ENCODE data around the gene ADGRV1. TPM values are rescaled to one million over a fixed set of nuclear protein-coding genes. Genes with fewer than 3 reads are reported as not detected.

Gene ADGRV1
- total and polyA plus RNA-seq, 9 of the 15 experiments (the other 6 are each of a cell fraction or from before 2014, with no cell fraction given) = 21.7 to 156 (median 58.2) TPM

GRCh38 chr5:91175708-91176107, 617.1 kb downstream of the ADGRV1 start:
- no peaks in the 10 kb centered on the region for H3K9me1 ChIP-seq (ENCODE audit: control insufficient read depth, insufficient read depth, low read length)
- no peaks in the 10 kb centered on the region for H3K79me2 ChIP-seq (ENCODE audit: control insufficient read depth, insufficient read depth, low read length)
- no peak overlapping the region for H3K27ac ChIP-seq (ENCODE audit: extremely low read depth, low read depth, low read length)
- intact Hi-C loops (cut with micrococcal nuclease) (loop anchor here (10.0 kb wide), 1 partner anchor 241 kb away; no protein-coding TSS in a partner anchor), in situ Hi-C loops (cut with MboI) (no loop called here)
- CTCF ChIA-PET (ENCODE audit: low intra/inter-chr PET ratio) = no interaction called here
- H3K4me2 ChIP-seq (ENCODE audit: insufficient read depth, low read length) = no peak overlapping the region
- BruUV-seq (replicated peaks) = no TSS peak
- no peaks in the 10 kb centered on the region for H3K36me3 ChIP-seq (ENCODE audit: control insufficient read depth, insufficient read depth, low read length)
- peaks cover 0 to under 1% of the 10 kb centered on the region in 2 experiments; a peak in 2 of 5 replicates for H3K4me1 ChIP-seq (replicated peaks in 1 of 2; ENCODE audit: control insufficient read depth in 2 of 2, insufficient read depth in 2 of 2, low read length in 2 of 2)
- no peaks in the 10 kb centered on the region for H3K9me3 ChIP-seq (replicated peaks; ENCODE audit: control insufficient read depth, insufficient read depth, low read depth, low read length)
- POLR2A ChIA-PET = no interaction called here
- no peak for DNase-seq (ENCODE audit: extremely low read depth in 1 of 4, low spot score in 3 of 4)
- WGBS (ENCODE audit: insufficient coverage, low coverage, missing lambda C conversion rate) = 6% methylated on average over 3 of the region's 3 CpGs
- no peak for FAIRE-seq
- H2AFZ ChIP-seq (ENCODE audit: low read depth, low read length) = no peak overlapping the region
- H3K9ac ChIP-seq (ENCODE audit: insufficient read depth in 1 of 2, low read depth in 2 of 2, low read length in 2 of 2) = no peak overlapping the region
- TF ChIP-seq ZNF124 (CRISPR knock-in tag; IDR thresholded peaks at IDR 0.05) = no peak
- TF ChIP-seq SNIP1 (IDR thresholded peaks at IDR 0.05; ENCODE audit: low read depth) = no peak
- no peak for TF ChIP-seq KHSRP (IDR thresholded peaks at IDR 0.05)
- no peak for TF ChIP-seq TSC22D4 (tag; IDR thresholded peaks at IDR 0.05)
- TF ChIP-seq ZSCAN32 (CRISPR knock-in tag; IDR thresholded peaks at IDR 0.05) = no peak
- no peak for TF ChIP-seq ZBTB33 (CRISPR knock-in tag; IDR thresholded peaks at IDR 0.05)
- no peaks in the 10 kb centered on the region for H3K27me3 ChIP-seq (ENCODE audit: control insufficient read depth in 2 of 2, insufficient read depth in 2 of 2, low read length in 2 of 2)
- H3K4me3 ChIP-seq = no peak overlapping the region
- no peak for ATAC-seq
- H4K20me1 ChIP-seq (replicated peaks; ENCODE audit: control insufficient read depth, insufficient read depth, low read length) = no peaks in the 10 kb centered on the region

All from K562 (cell line).